Erythroblast (primary cell): ENCODE data around the gene ZNF17.

Experiments used
- GATA1 ChIP-seq: IDR thresholded peaks from 2 replicates; pipeline ENCODE4 v1.6.1; 2011; ENCODE audit warnings: low read depth, mild to moderate bottlenecking, control low read depth, low read length, moderate library complexity
- POLR2A ChIP-seq: IDR thresholded peaks from 2 replicates; pipeline ENCODE4 v1.6.1; 2011; ENCODE audit warnings: mild to moderate bottlenecking, low read length

- no peak for TF ChIP-seq POLR2A
- no peak for TF ChIP-seq GATA1
Observed at GRCh38 chr19:57403737-57404563, 7.0 kb upstream of the ZNF17 start.
